NCI-H1694 (cell line): ENCODE measurements around the gene KCNJ5.

Experiments used
- DNase-seq: peaks from one replicate; lab custom pipeline; 2025; lab: John Stamatoyannopoulos, UW

KCNJ5 gene

GRCh38 chr11:128956401-128957201, 65.4 kb downstream of the KCNJ5 start:
- peak; percentile 40 for DNase-seq

- no peak for DNase-seq
Measured at GRCh38 chr11:128957202-128957482, 66.0 kb downstream of the KCNJ5 start.

GRCh38 chr11:128961645-128962044, 70.5 kb downstream of the KCNJ5 start:
- DNase-seq = no peak

GRCh38 chr11:128962896-128963295, 71.7 kb downstream of the KCNJ5 start:
- no peak for DNase-seq

GRCh38 chr11:128963744-128964325, 72.7 kb downstream of the KCNJ5 start:
- DNase-seq = no peak

GRCh38 chr11:128964463-128964930, 73.3 kb downstream of the KCNJ5 start:
- DNase-seq = no peak

- no peak for DNase-seq
Measured at GRCh38 chr11:128965485-128965884, 74.3 kb downstream of the KCNJ5 start.

- no peak for DNase-seq
Measured at GRCh38 chr11:128967578-128967977, 76.4 kb downstream of the KCNJ5 start.

GRCh38 chr11:128968916-128969315, 77.8 kb downstream of the KCNJ5 start:
- DNase-seq = no peak
